Liver (tissue), 9 donors: Measurements from ENCODE around the gene TWNK. TPM values are rescaled to one million over a fixed set of nuclear protein-coding genes. Genes with fewer than 3 reads are reported as not detected.

Source experiments
- DNase-seq: peaks from one replicate; pipeline ENCODE4 v3.0.0-alpha.2; 2017; ENCODE audit warnings: low spot score
- H3K27ac ChIP-seq, 2 donors: one replicate each; pipeline ENCODE4 v1.7.0; 2013; ENCODE audit warnings: inconsistent platforms in 2 of 2, low read length in 2 of 2, control low read depth in 1 of 2, low read depth in 1 of 2, mild to moderate bottlenecking in 1 of 2
- H3K27me3 ChIP-seq, 4 donors: one replicate each; pipeline versions ENCODE4 v1.6.1 to v1.7.0; 2013; ENCODE audit warnings: low read length in 3 of 4, inconsistent platforms in 1 of 4, mild to moderate bottlenecking in 1 of 4, moderate library complexity in 1 of 4; ENCODE audit not compliant: control insufficient read depth in 4 of 4, insufficient read depth in 4 of 4
- H3K36me3 ChIP-seq, 4 donors: one replicate each; pipeline versions ENCODE4 v1.6.1 to v1.7.0; 2013; ENCODE audit warnings: low read length in 3 of 4, mild to moderate bottlenecking in 3 of 4, low read depth in 1 of 4, moderate library complexity in 1 of 4; ENCODE audit not compliant: control insufficient read depth in 4 of 4, insufficient read depth in 3 of 4
- H3K4me1 ChIP-seq, 4 donors: one replicate each; pipeline versions ENCODE4 v1.6.1 to v1.7.0; 2013; ENCODE audit warnings: low read length in 3 of 4, mild to moderate bottlenecking in 3 of 4, moderate library complexity in 1 of 4; ENCODE audit not compliant: control insufficient read depth in 4 of 4, insufficient read depth in 4 of 4
- H3K4me3 ChIP-seq, 3 donors: one replicate each; pipeline versions ENCODE4 v1.6.1 to v1.7.0; 2013; ENCODE audit warnings: low read length in 3 of 3, control low read depth in 1 of 3, low read depth in 1 of 3, mild to moderate bottlenecking in 1 of 3
- H3K9ac ChIP-seq, 2 donors: one replicate each; pipeline ENCODE4 v1.7.0; 2013; ENCODE audit warnings: low read length in 2 of 2, mild to moderate bottlenecking in 2 of 2, moderate library complexity in 2 of 2, control low read depth in 1 of 2, low read depth in 1 of 2
- H3K9me3 ChIP-seq, 4 donors: one replicate each; pipeline versions ENCODE4 v1.6.1 to v1.7.0; 2013; ENCODE audit warnings: low read length in 3 of 4; ENCODE audit not compliant: control insufficient read depth in 4 of 4
- ATF3 ChIP-seq: IDR thresholded peaks from 2 replicates; pipeline ENCODE4 v1.6.1; 2016; ENCODE audit warnings: antibody characterized with exemption
- CTCF ChIP-seq: fragments of 150-350 bp; IDR thresholded peaks from 2 replicates; pipeline ENCODE4 v1.5.1; 2017; ENCODE audit warnings: improper control_type of control experiment, low read depth, low read length; ENCODE audit not compliant: missing input control
- EGR1 ChIP-seq, 2 donors: IDR thresholded peaks; 2 replicates each; pipeline ENCODE4 v1.6.1; 2016 to 2018; ENCODE audit warnings: antibody characterized with exemption in 2 of 2, low read depth in 2 of 2
- FOXA1 ChIP-seq: IDR thresholded peaks from 2 replicates; pipeline ENCODE4 v1.6.1; 2016; ENCODE audit warnings: antibody characterized with exemption
- FOXA2 ChIP-seq: IDR thresholded peaks from 2 replicates; pipeline ENCODE4 v1.6.1; 2016; ENCODE audit warnings: antibody characterized with exemption
- GABPA ChIP-seq, 2 donors: IDR thresholded peaks in 1 of 2; conservative IDR thresholded peaks in 1 of 2; 2 replicates each; pipeline ENCODE4 v1.6.1; 2016; ENCODE audit warnings: antibody characterized with exemption in 2 of 2, mild to moderate bottlenecking in 1 of 2, moderate library complexity in 1 of 2
- HNF4A ChIP-seq, 2 donors: conservative IDR thresholded peaks; 2 replicates each; pipeline ENCODE4 v1.6.1; 2016; ENCODE audit warnings: antibody characterized with exemption in 2 of 2, mild to moderate bottlenecking in 2 of 2
- HNF4G ChIP-seq: IDR thresholded peaks from 2 replicates; pipeline ENCODE4 v1.6.1; 2016; ENCODE audit warnings: antibody characterized with exemption
- JUND ChIP-seq, 2 donors: IDR thresholded peaks; 2 replicates each; pipeline ENCODE4 v1.6.1; 2016; ENCODE audit warnings: antibody characterized with exemption in 2 of 2
- MAX ChIP-seq: IDR thresholded peaks from 2 replicates; pipeline ENCODE4 v1.6.1; 2016; ENCODE audit warnings: antibody characterized with exemption
- NR2F2 ChIP-seq: IDR thresholded peaks from 2 replicates; pipeline ENCODE4 v1.6.1; 2016; ENCODE audit warnings: antibody characterized with exemption
- RAD21 ChIP-seq, 2 donors: IDR thresholded peaks; 2 replicates each; pipeline ENCODE4 v1.6.1; 2016; ENCODE audit warnings: antibody characterized with exemption in 2 of 2, mild to moderate bottlenecking in 2 of 2
- REST ChIP-seq: IDR thresholded peaks from 2 replicates; pipeline ENCODE4 v1.6.1; 2016; ENCODE audit warnings: antibody characterized with exemption, mild to moderate bottlenecking
- RXRA ChIP-seq, 2 donors: IDR thresholded peaks; 2 replicates each; pipeline ENCODE4 v1.6.1; 2017 to 2018; ENCODE audit warnings: antibody characterized with exemption in 2 of 2, mild to moderate bottlenecking in 1 of 2
- SP1 ChIP-seq: IDR thresholded peaks from 2 replicates; pipeline ENCODE4 v1.6.1; 2018; ENCODE audit warnings: antibody characterized with exemption, mild to moderate bottlenecking
- TAF1 ChIP-seq: conservative IDR thresholded peaks from 2 replicates; pipeline ENCODE4 v1.6.1; 2016; ENCODE audit warnings: antibody characterized with exemption, mild to moderate bottlenecking
- YY1 ChIP-seq: IDR thresholded peaks from 2 replicates; pipeline ENCODE4 v1.6.1; 2016; ENCODE audit warnings: antibody characterized with exemption, mild to moderate bottlenecking
- ZBTB33 ChIP-seq: IDR thresholded peaks from 2 replicates; pipeline ENCODE4 v1.6.1; 2016; ENCODE audit warnings: antibody characterized with exemption
- WGBS: extraction: QIAGEN DNeasy Blood & Tissue Kit; methylation state at CpG from one replicate; pipeline ENCODE4 v1.1.7; 2013; 5-methylcytosine and 5-hydroxymethylcytosine counted together
- polyA plus RNA-seq, 2 donors: library from polyadenylated mRNA; stranded (reverse) in 1 of 2; unstranded in 1 of 2; fragments of 200-250 nt in 1 of 2; fragments of >200 nt in 1 of 2; fragmentation: Nextera tagmentation in 1 of 2; extraction: Ambion mirVana in 1 of 2; gene quantifications; one replicate each; pipeline versions ENCODE4 v1.2.1 to v1.2.3, GENCODE V29; 2013 to 2015
- total RNA-seq, 2 donors: library from RNA; depleted of rRNA; stranded (reverse); fragments of >200 nt; gene quantifications; one replicate each; pipeline ENCODE4 v1.2.3, GENCODE V29; 2014
- donor health status: healthy.
- donor health status: healthy.
- donor health status: healthy.
- donor health status: healthy.
- donor health status: healthy.

Gene TWNK
- total and polyA plus RNA-seq, 4 donors: 1.6 to 6.2 (median 4.4) TPM

GRCh38 chr10:101038484-101038883 lies 51.1 kb downstream of the TWNK start:
- H3K27ac ChIP-seq: no peak overlapping the region
- WGBS: 81% methylated on average over 5 of the region's 5 CpGs

More at GRCh38 chr10:101038484-101038883, 51.1 kb downstream of the TWNK start:
- no peak for DNase-seq
- H3K9ac ChIP-seq: no peak overlapping the region
- H3K4me1 ChIP-seq: peaks cover 2 to 14% (median 9%) of the 10 kb centered on the region in 4 donors
- peaks cover 0 to 22% (median 5%) of the 10 kb centered on the region in 4 donors for H3K36me3 ChIP-seq
- TF ChIP-seq CTCF: no peak
- TF ChIP-seq EGR1 (IDR thresholded peaks at IDR 0.05; ENCODE audit: low read depth in 2 of 2): no peak
- no peak for TF ChIP-seq TAF1
- no peak for TF ChIP-seq HNF4G
- TF ChIP-seq NR2F2: no peak
- TF ChIP-seq JUND (IDR thresholded peaks at IDR 0.05): no peak
- TF ChIP-seq RXRA (IDR thresholded peaks at IDR 0.05): no peak
- no peak for TF ChIP-seq ATF3
- TF ChIP-seq MAX: no peak
- no peak for TF ChIP-seq YY1
- no peak for TF ChIP-seq ZBTB33
- TF ChIP-seq FOXA1: no peak
- TF ChIP-seq SP1: no peak
- no peak for TF ChIP-seq GABPA (IDR thresholded peaks at IDR 0.05 in 1 of 2, conservative IDR thresholded peaks at IDR 0.05 in 1 of 2)
- no peak for TF ChIP-seq REST
- no peak for TF ChIP-seq FOXA2
- no peak for TF ChIP-seq HNF4A (conservative IDR thresholded peaks at IDR 0.05)
- no peak for TF ChIP-seq RAD21 (IDR thresholded peaks at IDR 0.05)
- H3K9me3 ChIP-seq: no peaks in the 10 kb centered on the region
- no peak overlapping the region for H3K4me3 ChIP-seq
- no peaks in the 10 kb centered on the region for H3K27me3 ChIP-seq
